ENCODE measurements around the gene ARRB1.
"Not testable (repeated sequence)": the region's sequence is repeated elsewhere in the genome, so short reads cannot be mapped to it uniquely, and the experiment has no call there.

ARRB1 gene

DNA sequence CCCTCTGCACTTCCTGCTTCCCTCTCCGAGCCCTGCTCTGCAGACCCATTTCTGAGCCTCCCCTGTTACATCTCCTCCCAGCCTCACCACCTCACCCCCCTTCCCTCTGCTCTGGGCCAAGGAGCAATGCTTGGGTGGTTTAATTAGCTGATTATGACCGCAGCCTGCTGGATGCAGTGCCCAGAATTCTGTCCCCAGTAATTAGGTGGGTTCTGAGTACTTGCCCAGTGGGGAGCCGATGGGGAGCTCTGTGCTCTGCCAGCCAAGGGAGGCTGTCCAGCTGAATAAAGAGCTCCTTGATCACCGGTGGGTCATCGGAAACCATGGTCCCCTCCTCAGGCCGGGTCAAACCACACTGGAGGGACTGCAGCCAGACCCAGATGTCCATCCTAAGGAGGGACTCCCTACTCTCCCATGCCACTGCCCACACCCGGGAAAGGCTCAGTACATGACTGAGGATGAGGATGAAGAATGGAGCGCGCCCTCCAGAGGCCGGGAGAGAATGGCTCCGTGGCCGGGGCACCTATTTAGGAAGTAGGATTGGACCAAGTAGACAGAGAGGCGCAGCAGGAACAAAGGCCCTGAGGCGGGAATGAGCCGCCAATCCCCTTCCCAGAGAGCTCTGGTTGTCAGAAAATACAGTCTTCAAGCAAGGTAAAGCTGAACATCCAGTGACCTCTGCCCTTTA is 9.1 kb downstream of the ARRB1 start:
- no peak for DNase-seq

DNA sequence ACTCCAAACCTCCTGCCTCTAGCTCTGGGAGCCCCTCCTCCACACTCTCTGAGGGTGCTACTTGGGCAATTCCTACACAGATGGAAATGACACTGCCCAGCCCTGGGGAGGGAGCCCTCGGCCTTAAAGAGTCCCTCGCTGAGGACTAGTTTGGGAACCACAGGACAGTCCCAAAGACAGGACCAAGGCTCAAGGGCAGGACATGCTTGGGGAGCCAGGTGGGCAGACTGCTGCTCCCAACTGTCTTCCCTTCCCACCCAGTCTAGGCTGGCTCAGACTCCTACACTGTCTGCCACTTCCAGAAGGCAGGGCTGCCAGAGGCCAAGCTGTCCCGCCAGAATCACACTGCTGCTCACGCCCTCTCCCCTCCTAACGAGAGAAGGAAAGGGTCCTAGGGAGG is 9.8 kb downstream of the ARRB1 start:
- DNase-seq: no peak

DNA sequence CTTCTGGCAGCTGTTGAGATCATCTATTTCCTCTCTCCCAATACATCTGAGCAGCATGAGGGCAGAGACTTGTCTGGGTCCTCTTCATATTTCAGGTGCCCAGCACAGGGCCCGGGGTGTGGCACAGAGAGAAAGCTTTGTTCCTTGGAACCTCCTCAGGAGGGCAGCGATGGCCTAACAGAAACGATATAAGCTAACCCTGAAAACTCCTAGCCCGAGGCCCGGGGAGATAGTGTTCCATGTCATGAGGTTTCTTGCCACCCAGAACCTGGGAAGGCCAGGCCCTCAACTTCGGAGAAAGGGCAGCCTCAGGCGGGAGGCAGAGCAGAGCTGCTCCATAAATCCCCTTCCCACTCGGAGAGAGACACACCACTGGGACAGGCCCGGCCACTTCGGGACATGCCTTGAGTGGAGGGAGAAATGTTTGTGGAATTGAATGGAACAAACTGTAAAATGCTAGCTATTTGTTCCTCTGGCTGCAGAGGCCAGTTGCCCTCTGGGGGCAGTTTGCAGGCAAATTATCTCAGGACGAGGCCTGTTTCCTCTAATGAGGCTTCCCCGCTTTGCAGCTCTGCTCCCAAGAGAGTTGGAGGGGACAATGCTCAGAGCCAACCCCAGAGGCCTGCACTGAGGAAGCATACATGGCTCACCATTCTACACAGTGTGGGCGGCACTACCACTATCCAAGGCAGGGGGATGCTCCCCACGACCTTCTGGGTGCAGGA is 11.6 kb downstream of the ARRB1 start:
- DNase-seq: no peak

GRCh38 chr11:75338516-75339208 is 12.8 kb downstream of the ARRB1 start:
- DNase-seq: no peak

DNA sequence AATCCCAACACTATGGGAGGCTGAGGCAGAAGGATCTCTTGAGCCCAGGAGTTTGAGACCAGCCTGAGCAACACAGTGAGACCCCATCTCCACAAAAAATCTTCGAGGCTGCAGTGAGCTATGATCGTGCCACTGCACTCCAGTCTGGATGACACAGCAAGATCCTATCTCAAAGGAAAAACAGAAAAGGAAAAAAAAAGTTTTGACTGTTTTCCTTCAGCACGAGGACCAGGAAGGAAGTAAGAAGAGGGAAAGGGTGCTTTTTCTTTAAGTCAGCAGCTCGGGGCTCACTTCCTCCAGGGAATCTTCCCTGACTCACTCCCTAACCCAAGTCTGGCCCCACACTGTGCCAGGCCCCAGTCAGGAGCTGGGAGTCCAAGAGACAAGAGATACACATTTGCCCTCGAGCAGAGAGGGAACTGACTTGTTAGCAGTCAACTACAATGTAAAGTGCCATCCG is 14.2 kb downstream of the ARRB1 start:
- DNase-seq: no peak

GRCh38 chr11:75334976-75335375 is 16.5 kb downstream of the ARRB1 start:
- DNase-seq: no peak

DNA sequence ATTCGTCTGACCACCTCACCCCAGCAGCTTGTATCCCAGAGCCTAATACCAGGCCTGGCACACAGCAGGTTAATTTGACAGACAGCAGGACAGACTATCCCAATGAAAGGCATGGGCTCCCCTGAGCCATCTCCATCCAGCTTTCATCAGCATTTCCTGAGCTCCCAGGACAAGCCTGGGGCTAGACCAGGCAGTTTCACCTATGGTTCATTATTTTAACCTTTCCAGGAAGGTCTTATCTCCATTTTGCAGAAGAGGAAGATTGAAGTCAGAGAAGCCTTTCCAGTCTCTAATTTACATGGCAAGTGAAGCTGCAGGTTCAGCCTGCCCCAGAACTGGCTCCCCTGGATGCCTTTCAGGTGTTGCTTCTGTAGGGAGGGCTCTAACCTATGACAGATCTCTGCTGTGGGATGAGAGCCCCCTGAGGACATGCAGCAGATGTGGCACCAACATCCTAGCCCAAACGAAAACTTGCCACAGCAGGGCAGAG is 17.0 kb downstream of the ARRB1 start:
- no peak for DNase-seq

- DNase-seq: no peak
These were observed 17.7 kb downstream of the ARRB1 start for GRCh38 chr11:75333807-75334140.

- DNase-seq: no peak
These were observed 18.2 kb downstream of the ARRB1 start for GRCh38 chr11:75333022-75333806.

DNA sequence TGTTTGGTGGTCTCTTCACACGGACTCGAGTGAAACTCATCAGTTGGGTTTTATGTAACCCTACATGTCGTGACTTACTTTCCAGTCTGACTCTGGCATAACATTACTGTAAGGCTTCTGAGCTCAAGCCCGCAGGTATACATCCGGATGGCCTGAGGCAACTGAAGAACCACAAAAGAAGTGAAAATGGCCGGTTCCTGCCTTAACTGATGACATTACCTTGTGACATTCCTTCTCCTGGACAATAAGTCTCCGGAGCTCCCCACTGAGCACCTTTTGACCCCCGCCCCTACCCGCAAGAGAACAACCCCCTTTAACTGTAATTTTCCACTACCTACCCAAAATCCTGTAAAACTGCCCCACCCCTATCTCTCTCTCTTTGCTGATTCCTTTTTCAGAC is 19.7 kb downstream of the ARRB1 start:
- not testable (repeated sequence) for DNase-seq

GRCh38 chr11:75331304-75331703 is 20.2 kb downstream of the ARRB1 start:
- not testable (repeated sequence) for DNase-seq

GRCh38 chr11:75330886-75331285 is 20.6 kb downstream of the ARRB1 start:
- not testable (repeated sequence) for DNase-seq

GRCh38 chr11:75330291-75330690 is 21.2 kb downstream of the ARRB1 start:
- DNase-seq: no peak

- no peak for DNase-seq
These were observed 22.8 kb downstream of the ARRB1 start for GRCh38 chr11:75328426-75329277.

DNA sequence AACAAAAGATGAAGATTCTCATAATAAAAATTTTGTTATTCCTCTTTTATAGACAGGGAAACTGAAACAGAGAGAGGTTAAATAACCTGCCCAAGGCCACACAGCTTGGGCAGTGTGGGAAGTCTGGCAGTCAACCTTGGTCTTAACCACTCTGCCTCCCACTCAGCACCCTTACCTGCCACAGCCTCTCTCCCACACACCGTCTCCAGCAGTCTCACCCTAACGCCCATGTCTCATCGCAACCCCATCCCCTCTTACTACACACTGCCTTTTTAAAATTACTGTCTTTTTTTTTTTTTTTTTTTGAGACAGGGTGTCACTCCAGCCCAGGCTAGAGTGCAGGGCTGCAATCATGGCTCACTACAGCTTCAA is 25.0 kb downstream of the ARRB1 start:
- no peak for DNase-seq

DNA sequence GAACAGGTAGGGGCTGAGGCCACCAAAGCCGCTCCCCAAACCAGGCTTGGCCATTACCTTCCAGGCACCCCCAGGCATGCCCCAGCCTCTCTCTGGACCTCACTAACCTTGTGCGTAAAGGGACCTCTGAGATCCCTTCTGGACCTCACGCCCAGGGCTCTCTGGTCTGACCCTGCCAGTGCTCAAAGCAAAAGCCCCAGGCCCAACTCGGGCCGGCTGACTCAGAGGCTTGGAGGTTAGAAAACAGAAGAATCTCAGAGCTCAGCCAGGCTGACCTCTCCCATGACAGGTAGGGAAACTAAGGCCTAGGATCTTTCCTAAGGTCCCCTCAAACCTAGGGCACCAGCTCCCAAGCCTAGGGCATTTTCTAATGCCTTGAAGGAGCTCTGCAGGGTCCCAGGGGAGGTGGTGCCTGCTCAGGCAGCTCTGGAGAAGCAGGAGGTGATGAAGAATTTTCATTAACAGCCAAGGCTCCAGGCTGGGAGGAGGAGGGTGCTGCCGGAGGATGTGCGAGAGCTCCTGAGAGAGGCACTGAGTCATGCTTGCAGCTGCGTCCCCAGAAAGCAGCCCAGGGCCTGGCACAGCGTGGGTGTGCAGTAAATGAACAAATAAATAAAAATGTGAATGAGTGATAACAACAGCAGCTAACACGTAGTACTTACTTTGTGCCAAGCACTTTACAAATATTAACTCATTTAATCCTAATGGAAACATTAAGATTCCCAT is 25.6 kb downstream of the ARRB1 start:
- DNase-seq: no peak

- no peak for DNase-seq
These were observed 26.7 kb downstream of the ARRB1 start for GRCh38 chr11:75324740-75325139.

- DNase-seq: no peak
These were observed 27.3 kb downstream of the ARRB1 start for GRCh38 chr11:75324189-75324588.

GRCh38 chr11:75323609-75324008 is 27.9 kb downstream of the ARRB1 start:
- no peak for DNase-seq

DNA sequence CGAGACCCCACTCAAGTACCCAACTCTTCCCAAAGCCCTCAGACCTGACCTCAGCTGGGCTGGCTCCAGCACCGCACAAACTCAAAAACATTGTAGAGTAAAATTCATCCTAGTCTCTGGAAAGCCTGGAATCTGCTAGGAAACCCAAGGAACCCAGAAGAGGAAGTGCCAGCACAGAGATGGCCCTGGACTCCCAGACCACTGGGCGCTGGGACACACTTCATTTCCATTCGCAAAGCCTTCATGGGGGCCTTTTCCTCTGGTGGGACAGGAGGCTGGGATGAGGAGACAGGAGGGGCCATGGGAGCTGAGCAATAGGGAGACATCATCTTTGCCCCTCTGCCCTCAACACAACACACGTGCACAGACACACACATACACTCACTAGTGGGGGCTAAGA is 30.8 kb downstream of the ARRB1 start:
- DNase-seq: no peak

DNA sequence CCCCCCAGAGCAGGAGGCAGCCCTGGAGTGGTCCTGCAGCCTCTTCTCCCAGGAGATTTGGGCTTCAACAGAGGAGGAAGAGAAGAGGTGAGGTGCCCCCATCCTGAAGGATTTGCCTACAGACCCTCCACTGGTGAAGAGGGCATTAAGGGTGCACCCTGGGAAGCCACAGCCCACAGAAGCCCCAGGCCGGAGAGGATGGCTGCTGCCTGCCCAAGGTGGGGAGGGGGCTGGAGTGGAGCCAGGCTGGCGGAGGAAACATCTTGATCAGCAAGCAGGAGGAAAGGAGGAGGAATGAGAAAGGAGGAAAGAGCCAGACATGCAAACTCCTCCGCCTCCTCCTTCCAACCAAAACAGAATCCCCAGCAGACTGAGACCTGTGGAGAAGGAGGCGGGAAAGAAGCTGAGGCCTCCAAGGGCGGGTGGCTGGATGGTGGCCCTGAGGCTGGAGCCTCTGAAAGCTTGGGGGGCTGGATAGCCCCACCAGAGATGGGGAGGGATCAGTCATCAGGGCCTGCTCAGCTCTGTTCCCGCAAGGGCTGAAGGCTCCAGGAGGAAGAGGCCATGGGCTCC is 31.3 kb downstream of the ARRB1 start:
- DNase-seq: no peak

All from SIG-M5 (cell line).